ENCODE data around the gene GATAD2B. TPM values are rescaled to one million over a fixed set of nuclear protein-coding genes. Genes with fewer than 3 reads are reported as not detected.
"Not testable (repeated sequence)": the region's sequence is repeated elsewhere in the genome, so short reads cannot be mapped to it uniquely, and the experiment has no call there.

GATAD2B gene
- total RNA-seq, 1 donor from 2014 or later = 12.2 TPM

GRCh38 chr1:153852170-153852569 is 70.6 kb downstream of the GATAD2B start:
- no peak for DNase-seq (ENCODE audit: low read depth)
- Histone ChIP-seq H3K36me3 (ENCODE audit: control insufficient read depth, insufficient read depth, low read length) (no peaks in the 10 kb centered on the region), H3K27me3 (ENCODE audit: control insufficient read depth, insufficient read depth, low read length) (no peaks in the 10 kb centered on the region), H3K4me3 (ENCODE audit: low read depth, low read length) (no peak overlapping the region)
- TF ChIP-seq CTCF (IDR thresholded peaks at IDR 0.05; ENCODE audit: insufficient read depth, low read length, poor library complexity, severe bottlenecking) = no peak

- TF ChIP-seq CTCF (IDR thresholded peaks at IDR 0.05; ENCODE audit: insufficient read depth, low read length, poor library complexity, severe bottlenecking) = no peak
- H3K36me3 ChIP-seq (ENCODE audit: control insufficient read depth, insufficient read depth, low read length) = no peaks in the 10 kb centered on the region
- no peak overlapping the region for H3K4me3 ChIP-seq (ENCODE audit: low read depth, low read length)
- DNase-seq (ENCODE audit: low read depth) = no peak
- H3K27me3 ChIP-seq (ENCODE audit: control insufficient read depth, insufficient read depth, low read length) = no peaks in the 10 kb centered on the region
Measured at GRCh38 chr1:153849487-153850185, 73.1 kb downstream of the GATAD2B start.

- Histone ChIP-seq H3K4me3 (ENCODE audit: low read depth, low read length) (no peak overlapping the region), H3K36me3 (ENCODE audit: control insufficient read depth, insufficient read depth, low read length) (no peaks in the 10 kb centered on the region), H3K27me3 (ENCODE audit: control insufficient read depth, insufficient read depth, low read length) (no peaks in the 10 kb centered on the region)
- TF ChIP-seq CTCF (IDR thresholded peaks at IDR 0.05; ENCODE audit: insufficient read depth, low read length, poor library complexity, severe bottlenecking) = no peak
- DNase-seq (ENCODE audit: low read depth) = no peak
Measured at GRCh38 chr1:153848805-153849204, 74.0 kb downstream of the GATAD2B start.

GRCh38 chr1:153845158-153845557 is 77.6 kb downstream of the GATAD2B start:
- no peak overlapping the region for H3K4me3 ChIP-seq (ENCODE audit: low read depth, low read length)
- no peaks in the 10 kb centered on the region for H3K27me3 ChIP-seq (ENCODE audit: control insufficient read depth, insufficient read depth, low read length)
- H3K36me3 ChIP-seq (ENCODE audit: control insufficient read depth, insufficient read depth, low read length) = no peaks in the 10 kb centered on the region
- TF ChIP-seq CTCF (IDR thresholded peaks at IDR 0.05; ENCODE audit: insufficient read depth, low read length, poor library complexity, severe bottlenecking) = no peak
- no peak for DNase-seq (ENCODE audit: low read depth)

- not testable (repeated sequence) for DNase-seq (ENCODE audit: low read depth); H3K27me3 ChIP-seq (ENCODE audit: control insufficient read depth, insufficient read depth, low read length); H3K36me3 ChIP-seq (ENCODE audit: control insufficient read depth, insufficient read depth, low read length); H3K4me3 ChIP-seq (ENCODE audit: low read depth, low read length)
Measured at GRCh38 chr1:153844349-153844748, 78.4 kb downstream of the GATAD2B start.

- no peak for DNase-seq (ENCODE audit: low read depth)
- no peaks in the 10 kb centered on the region for H3K36me3 ChIP-seq (ENCODE audit: control insufficient read depth, insufficient read depth, low read length)
- no peak overlapping the region for H3K4me3 ChIP-seq (ENCODE audit: low read depth, low read length)
- no peak for TF ChIP-seq CTCF (IDR thresholded peaks at IDR 0.05; ENCODE audit: insufficient read depth, low read length, poor library complexity, severe bottlenecking)
- H3K27me3 ChIP-seq (ENCODE audit: control insufficient read depth, insufficient read depth, low read length) = no peaks in the 10 kb centered on the region
Measured at GRCh38 chr1:153842006-153842471, 80.7 kb downstream of the GATAD2B start.

Data from kidney epithelial cell (primary cell).